Measurements from ENCODE around the gene SHMT2. TPM values are rescaled to one million over a fixed set of nuclear protein-coding genes. Genes with fewer than 3 reads are reported as not detected.

The SHMT2 gene
- total and polyA plus RNA-seq, 2 of the 13 experiments (the other 11 are each of a cell fraction or from before 2014, with no cell fraction given): 181 to 393 TPM

- Histone ChIP-seq H3K4me2 (ENCODE audit: low read depth, low read length) (no peak overlapping the region), H3K9me3 (ENCODE audit: low read length) (no peaks in the 10 kb centered on the region), H3K79me2 (ENCODE audit: insufficient read depth, low read length) (no peaks in the 10 kb centered on the region), H3K4me1 (ENCODE audit: insufficient read depth, low read length) (no peaks in the 10 kb centered on the region), H3K4me3 (replicated peaks in 1 of 3; ENCODE audit: insufficient read depth in 1 of 3, low read depth in 2 of 3, low read length in 3 of 3) (no peak overlapping the region), H3K36me3 (replicated peaks in 1 of 2; ENCODE audit: control insufficient read depth in 1 of 2, insufficient read depth in 2 of 2, low read length in 2 of 2) (peaks cover 61 to 90% of the 10 kb centered on the region in 2 experiments), H3K27me3 (ENCODE audit: control insufficient read depth in 1 of 2, insufficient read depth in 2 of 2, low read length in 2 of 2) (no peaks in the 10 kb centered on the region), H2AFZ (ENCODE audit: low read length) (no peak overlapping the region), H3K9ac (ENCODE audit: insufficient read depth, low read depth, low read length) (no peak overlapping the region), H3K27ac (ENCODE audit: extremely low read length, insufficient read depth, low read length) (no peak overlapping the region), H4K20me1 (ENCODE audit: insufficient read depth, low read length) (no peaks in the 10 kb centered on the region)
- ChIA-PET POLR2A (interaction anchor here (0.8 to 4.7 kb wide), 5 partner anchors 32 to 103 kb away, joined by 3 to 36 read pairs (median 5); partner anchors contain the start of genes LRP1, NEMP1 and STAT6), CTCF (ENCODE audit: low intra/inter-chr PET ratio, low total read pairs) (interaction anchor here (0.6 to 4.0 kb wide), 3 partner anchors 10 to 58 kb away, joined by 3 to 37 read pairs (median 11); no protein-coding TSS in a partner anchor)
- 95% methylated on average over 5 of the region's 5 CpGs for WGBS (ENCODE audit: low lambda C conversion rate)
- TSS peak; percentile 36 for BruUV-seq (replicated peaks)
- FAIRE-seq (no peak), DNase-seq (ENCODE audit: low spot score) (no peak), ATAC-seq (no peak)
- 0 out of 4 replicates have a peak, but pooled peaks of 1 of the 2 experiments have one; percentile 4 for TF ChIP-seq POLR2A (IDR thresholded peaks at IDR 0.05; ENCODE audit: insufficient read depth in 1 of 2, low read depth in 2 of 2, low read length in 2 of 2)
- no peak for TF ChIP-seq STAT6 (CRISPR knock-in tag; IDR thresholded peaks at IDR 0.05; ENCODE audit: borderline replicate concordance)
- intact Hi-C loops (cut with micrococcal nuclease; ENCODE audit: unreplicated experiment) (no loop called here), in situ Hi-C loops (cut with HindIII; ENCODE audit: extremely low pct_ligation_motif_present, low pct_unique_long_range_greater_than_20kb) (no loop called here)
These were observed 47.9 kb upstream of the SHMT2 start for GRCh38 chr12:57181561-57182155.

- peak; percentile 81 for FAIRE-seq
- in situ Hi-C loops (cut with HindIII; ENCODE audit: extremely low pct_ligation_motif_present, low pct_unique_long_range_greater_than_20kb) (no loop called here), intact Hi-C loops (cut with micrococcal nuclease; ENCODE audit: unreplicated experiment) (loop anchor here (1.0 kb wide), 1 partner anchor 59 kb away; no protein-coding TSS in a partner anchor)
- H3K79me2 ChIP-seq (ENCODE audit: insufficient read depth, low read length): no peaks in the 10 kb centered on the region
- H3K27ac ChIP-seq (ENCODE audit: extremely low read length, insufficient read depth, low read length): no peak overlapping the region
- no peak overlapping the region for H3K4me3 ChIP-seq (replicated peaks in 1 of 3; ENCODE audit: insufficient read depth in 1 of 3, low read depth in 2 of 3, low read length in 3 of 3)
- ATAC-seq: peak; percentile 82
- no TSS peak for BruUV-seq (replicated peaks)
- H3K27me3 ChIP-seq (ENCODE audit: control insufficient read depth in 1 of 2, insufficient read depth in 2 of 2, low read length in 2 of 2): no peaks in the 10 kb centered on the region
- H3K36me3 ChIP-seq (replicated peaks in 1 of 2; ENCODE audit: control insufficient read depth in 1 of 2, insufficient read depth in 2 of 2, low read length in 2 of 2): peaks cover 62 to 90% of the 10 kb centered on the region in 2 experiments
- no peak overlapping the region for H3K4me2 ChIP-seq (ENCODE audit: low read depth, low read length)
- WGBS (ENCODE audit: low lambda C conversion rate): 70% methylated on average over 11 of the region's 13 CpGs
- no peaks in the 10 kb centered on the region for H3K9me3 ChIP-seq (ENCODE audit: low read length)
- H3K9ac ChIP-seq (ENCODE audit: insufficient read depth, low read depth, low read length): no peak overlapping the region
- no peaks in the 10 kb centered on the region for H3K4me1 ChIP-seq (ENCODE audit: insufficient read depth, low read length)
- ChIA-PET POLR2A (interaction anchor here (1.0 to 4.7 kb wide), 7 partner anchors 37 to 104 kb away, joined by 3 to 36 read pairs (median 6); partner anchors contain the start of genes LRP1, NEMP1 and STAT6), CTCF (ENCODE audit: low intra/inter-chr PET ratio, low total read pairs) (interaction anchor here (0.8 to 4.0 kb wide), 6 partner anchors 12 to 114 kb away, joined by 3 to 37 read pairs (median 6); no protein-coding TSS in a partner anchor)
- H2AFZ ChIP-seq (ENCODE audit: low read length): no peak overlapping the region
- DNase-seq (ENCODE audit: low spot score): peak; percentile 39
- no peaks in the 10 kb centered on the region for H4K20me1 ChIP-seq (ENCODE audit: insufficient read depth, low read length)
- TF ChIP-seq POGZ (CRISPR knock-in tag; IDR thresholded peaks at IDR 0.05): no peak
- no peak for TF ChIP-seq TFAP4 (IDR thresholded peaks at IDR 0.05; ENCODE audit: borderline replicate concordance, low read depth)
- no peak for TF ChIP-seq MEF2D (CRISPR knock-in tag; IDR thresholded peaks at IDR 0.05)
- TF ChIP-seq ZMYM4 (CRISPR knock-in tag; IDR thresholded peaks at IDR 0.05): no peak
- TF ChIP-seq ZNF687 (CRISPR knock-in tag; IDR thresholded peaks at IDR 0.05): peak; percentile 44
- TF ChIP-seq SIX1 (CRISPR knock-in tag; IDR thresholded peaks at IDR 0.05; ENCODE audit: borderline replicate concordance): no peak
These were observed 46.5 kb upstream of the SHMT2 start for GRCh38 chr12:57182918-57183575.

Data from HepG2 (cell line).